22Rv1 (cell line): ENCODE data around the gene HORMAD2.
A peak's percentile ranks its signal among the peaks of the same experiment; 100 is the strongest.
"Not testable (repeated sequence)": the region's sequence is repeated elsewhere in the genome, so short reads cannot be mapped to it uniquely, and the experiment has no call there.

Source experiments
- H3K27ac ChIP-seq: fragments of 450-650 bp; 2 replicates; pipeline ENCODE4 v1.5.1; 2017
- ZFX ChIP-seq: fragments of 450-650 bp; IDR thresholded peaks from 2 replicates; pipeline ENCODE4 v1.6.1; 2017; ENCODE audit warnings: antibody characterized with exemption, borderline replicate concordance
- TF ChIP-seq, protein P1 (sequence below): fragments of 450-650 bp; IDR thresholded peaks from 2 replicates; pipeline ENCODE4 v1.5.1; 2017; ENCODE audit warnings: mild to moderate bottlenecking

Gene HORMAD2

DNA sequence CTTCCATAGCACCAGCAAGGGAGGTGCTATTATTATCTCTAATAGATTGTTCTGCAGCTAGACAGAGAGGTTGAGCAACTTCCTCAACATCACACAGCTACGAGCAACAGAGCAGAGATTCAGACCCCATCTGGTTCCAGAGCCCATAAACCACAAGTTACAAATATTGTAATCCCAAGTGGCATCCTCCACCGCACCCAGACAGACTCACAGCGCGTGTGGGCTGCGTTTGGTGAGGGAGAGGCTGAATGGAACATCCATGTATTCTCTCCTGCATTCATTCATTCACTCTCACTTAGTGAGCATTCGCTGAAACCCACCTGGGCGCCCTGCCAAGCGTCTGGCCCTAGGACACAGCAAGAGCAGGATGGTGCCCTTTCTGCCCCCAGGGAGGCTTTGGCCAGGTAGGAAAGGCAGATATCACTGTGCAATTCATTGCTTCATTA, 132.8 kb downstream of the HORMAD2 start:
- TF ChIP-seq, protein P1, sequence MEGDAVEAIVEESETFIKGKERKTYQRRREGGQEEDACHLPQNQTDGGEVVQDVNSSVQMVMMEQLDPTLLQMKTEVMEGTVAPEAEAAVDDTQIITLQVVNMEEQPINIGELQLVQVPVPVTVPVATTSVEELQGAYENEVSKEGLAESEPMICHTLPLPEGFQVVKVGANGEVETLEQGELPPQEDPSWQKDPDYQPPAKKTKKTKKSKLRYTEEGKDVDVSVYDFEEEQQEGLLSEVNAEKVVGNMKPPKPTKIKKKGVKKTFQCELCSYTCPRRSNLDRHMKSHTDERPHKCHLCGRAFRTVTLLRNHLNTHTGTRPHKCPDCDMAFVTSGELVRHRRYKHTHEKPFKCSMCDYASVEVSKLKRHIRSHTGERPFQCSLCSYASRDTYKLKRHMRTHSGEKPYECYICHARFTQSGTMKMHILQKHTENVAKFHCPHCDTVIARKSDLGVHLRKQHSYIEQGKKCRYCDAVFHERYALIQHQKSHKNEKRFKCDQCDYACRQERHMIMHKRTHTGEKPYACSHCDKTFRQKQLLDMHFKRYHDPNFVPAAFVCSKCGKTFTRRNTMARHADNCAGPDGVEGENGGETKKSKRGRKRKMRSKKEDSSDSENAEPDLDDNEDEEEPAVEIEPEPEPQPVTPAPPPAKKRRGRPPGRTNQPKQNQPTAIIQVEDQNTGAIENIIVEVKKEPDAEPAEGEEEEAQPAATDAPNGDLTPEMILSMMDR = no peak
- no peak for TF ChIP-seq ZFX
- H3K27ac ChIP-seq = no peak overlapping the region

- no peak overlapping the region for H3K27ac ChIP-seq
- TF ChIP-seq ZFX = no peak
- TF ChIP-seq, protein P1 = no peak
Measured at GRCh38 chr22:30214703-30215407, 134.6 kb downstream of the HORMAD2 start.

DNA sequence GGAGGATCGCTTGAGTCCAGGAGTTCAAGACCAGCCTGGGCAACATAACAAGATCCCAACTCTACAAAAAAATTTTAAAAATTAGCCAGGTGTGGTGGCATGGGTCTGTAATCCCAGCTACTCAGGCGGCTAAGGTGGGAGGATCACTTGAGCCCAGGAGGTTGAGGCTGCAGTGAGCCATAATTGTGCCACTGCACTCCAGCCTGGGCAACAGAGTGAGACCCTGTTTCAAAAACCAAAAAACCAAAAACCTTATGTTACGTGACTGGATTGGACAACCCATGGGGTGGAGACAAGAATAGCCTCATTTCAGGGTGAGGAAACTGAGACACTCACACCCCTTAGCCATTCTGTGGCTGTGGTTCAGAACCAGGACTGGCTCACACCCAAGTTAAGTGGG, 136.0 kb downstream of the HORMAD2 start:
- H3K27ac ChIP-seq = not testable (repeated sequence)

DNA sequence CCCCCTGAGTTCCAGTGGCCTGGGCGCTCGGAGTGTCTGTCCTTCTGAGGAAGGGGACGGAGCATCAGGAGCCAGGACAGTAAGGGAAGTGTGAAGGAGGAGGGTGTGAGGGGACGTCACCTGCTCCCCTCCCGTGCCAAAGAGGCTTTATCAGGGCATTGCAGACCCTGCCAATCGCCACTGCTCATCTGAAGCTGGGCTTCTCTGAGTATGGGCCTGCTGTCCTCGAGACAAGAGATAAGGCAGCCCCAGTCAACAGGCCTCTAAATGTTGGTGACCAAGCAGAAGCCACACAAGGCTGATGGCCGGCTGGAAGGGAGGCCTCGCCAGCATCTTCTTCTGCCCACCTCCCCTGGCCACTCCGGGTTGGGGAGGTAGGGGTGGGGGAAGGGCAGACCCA, 136.4 kb downstream of the HORMAD2 start:
- TF ChIP-seq ZFX = no peak
- TF ChIP-seq, protein P1 = no peak
- no peak overlapping the region for H3K27ac ChIP-seq

GRCh38 chr22:30217698-30218560, 137.7 kb downstream of the HORMAD2 start:
- no peak for TF ChIP-seq ZFX
- TF ChIP-seq, protein P1 = no peak
- no peak overlapping the region for H3K27ac ChIP-seq

- TF ChIP-seq ZFX = no peak
- TF ChIP-seq, protein P1 = peak; percentile 49
- H3K27ac ChIP-seq = no peak overlapping the region
Measured at GRCh38 chr22:30219049-30219654, 138.9 kb downstream of the HORMAD2 start.

GRCh38 chr22:30219668-30220278, 139.5 kb downstream of the HORMAD2 start:
- H3K27ac ChIP-seq = no peak overlapping the region
- TF ChIP-seq, protein P1 = no peak
- TF ChIP-seq ZFX = no peak
